HPDE6-E6E7 (cell line): ENCODE measurements around the gene CEP57L1.
"Not testable (repeated sequence)": the region's sequence is repeated elsewhere in the genome, so short reads cannot be mapped to it uniquely, and the experiment has no call there.

Source experiments
- DNase-seq: peaks from one replicate; pipeline ENCODE4 v3.0.0; 2011; ENCODE audit warnings: missing footprints; ENCODE audit errors: extremely low spot score

The CEP57L1 gene

GRCh38 chr6:109073344-109074132, 21.8 kb upstream of the CEP57L1 start:
- DNase-seq, result no peak

- DNase-seq, result no peak
These were observed 21.2 kb upstream of the CEP57L1 start for GRCh38 chr6:109074133-109074415.

- no peak for DNase-seq
These were observed 19.4 kb upstream of the CEP57L1 start for GRCh38 chr6:109075934-109076333.

DNA sequence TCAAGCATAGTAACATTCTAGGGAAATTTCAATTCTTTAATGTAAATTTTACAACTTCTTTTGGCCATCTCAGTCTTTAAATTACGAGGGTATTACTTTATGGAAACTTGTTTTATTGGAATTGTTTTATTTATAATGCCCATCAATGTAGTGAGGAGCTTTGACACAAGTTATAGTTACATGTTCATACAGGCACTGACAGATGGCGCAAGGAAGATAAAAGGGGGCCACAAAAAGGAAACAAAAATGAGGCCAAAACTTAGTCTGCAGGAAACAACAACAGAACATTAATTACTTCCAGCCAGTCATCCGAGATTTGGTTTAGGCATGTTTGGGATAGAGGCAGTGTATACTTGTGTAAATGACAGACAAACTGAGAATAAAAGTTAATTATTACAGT, 18.9 kb upstream of the CEP57L1 start:
- no peak for DNase-seq

GRCh38 chr6:109079981-109080380, 15.3 kb upstream of the CEP57L1 start:
- no peak for DNase-seq

DNA sequence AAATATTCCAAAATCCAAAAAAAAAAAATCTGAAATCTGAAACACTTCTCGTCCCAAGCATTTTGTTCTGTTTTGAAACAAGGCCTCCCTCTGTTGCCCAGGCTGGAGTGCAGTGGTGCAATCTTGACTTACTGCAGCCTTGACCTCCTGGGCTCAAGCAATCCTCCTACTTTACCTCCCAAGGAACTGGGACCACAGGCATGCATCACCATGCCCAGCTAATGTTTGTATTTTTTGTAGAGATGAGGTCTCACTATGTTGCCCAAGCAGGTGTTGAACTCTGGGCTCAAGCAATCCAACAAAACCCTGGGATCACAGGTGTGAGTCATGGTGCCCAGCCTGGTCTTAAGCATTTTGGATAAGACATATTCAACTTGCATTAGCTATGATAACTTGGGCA, 14.3 kb upstream of the CEP57L1 start:
- DNase-seq, result no peak

DNA sequence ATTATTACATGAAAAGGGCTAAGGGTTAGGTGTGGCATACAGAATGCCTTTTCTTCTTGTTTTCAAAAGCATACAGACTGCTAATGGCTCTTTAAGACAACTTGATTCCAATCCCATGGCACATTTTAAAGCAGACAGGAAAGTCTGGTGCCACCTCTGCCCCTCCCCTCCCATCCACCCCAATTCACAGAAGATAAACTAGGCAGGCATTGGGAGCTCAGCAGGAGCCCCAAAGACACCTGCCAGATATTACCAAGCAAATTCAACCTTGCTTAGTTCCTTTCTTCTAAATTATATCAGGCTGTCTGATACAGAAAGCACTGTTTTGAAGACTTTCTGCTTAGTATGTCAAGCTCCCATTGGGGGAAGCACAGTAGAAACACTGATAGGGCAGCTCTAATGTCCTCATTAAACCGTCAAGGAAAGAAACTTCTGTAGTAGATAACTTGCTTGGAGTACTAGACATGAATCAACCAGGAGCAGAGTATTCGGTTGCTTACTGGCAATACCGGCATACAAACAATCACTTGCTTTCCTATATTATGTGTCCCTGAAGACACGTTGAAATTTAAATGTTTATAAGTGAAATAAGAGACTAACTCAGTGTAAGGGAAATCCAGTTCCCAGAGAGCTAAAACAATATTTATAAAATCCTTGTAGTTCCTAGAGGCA, 13.7 kb upstream of the CEP57L1 start:
- DNase-seq, result no peak

GRCh38 chr6:109082188-109082577, 13.1 kb upstream of the CEP57L1 start:
- DNase-seq, result no peak

GRCh38 chr6:109083657-109084056, 11.7 kb upstream of the CEP57L1 start:
- DNase-seq, result no peak

DNA sequence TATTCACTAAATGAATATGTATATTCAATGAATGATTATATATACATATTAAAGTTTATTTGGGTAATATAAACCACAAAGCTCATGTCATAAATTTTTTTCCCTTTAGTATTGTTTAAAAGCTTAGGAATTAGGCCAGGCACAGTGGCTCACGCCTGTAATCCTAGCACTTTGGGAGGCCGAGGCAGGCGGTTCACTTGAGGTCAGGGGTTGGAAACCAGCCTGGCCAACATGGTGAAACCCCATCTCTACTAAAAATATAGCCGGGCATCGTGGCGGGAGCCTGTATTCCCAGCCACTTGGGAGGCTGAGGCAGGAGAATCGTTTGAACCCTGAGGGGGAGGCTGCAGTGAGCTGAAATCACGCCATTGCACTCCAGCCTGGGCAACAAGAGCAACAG, 11.2 kb upstream of the CEP57L1 start:
- not testable (repeated sequence) for DNase-seq

GRCh38 chr6:109087661-109088264, 7.5 kb upstream of the CEP57L1 start:
- DNase-seq, result no peak

DNA sequence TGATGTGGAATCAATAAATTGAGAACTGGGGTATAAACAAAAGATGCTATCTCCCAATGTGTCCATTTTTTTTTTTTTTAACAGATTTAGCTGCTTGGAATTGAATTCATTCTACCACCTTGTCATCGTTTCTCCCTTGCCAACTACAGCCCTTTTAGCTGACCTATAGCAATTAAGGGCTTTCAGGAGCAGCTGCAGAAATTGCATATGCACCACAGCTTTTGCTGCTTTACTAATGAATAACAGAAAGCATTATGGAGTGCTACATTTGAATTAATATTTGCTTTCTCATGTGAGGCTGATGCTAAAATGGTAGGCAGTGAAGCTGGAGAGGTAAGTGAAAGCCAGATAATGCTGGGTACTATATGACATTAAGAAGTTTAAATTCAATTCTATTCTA, 6.3 kb upstream of the CEP57L1 start:
- DNase-seq, result no peak

GRCh38 chr6:109091314-109092024, 3.8 kb upstream of the CEP57L1 start:
- no peak for DNase-seq

DNA sequence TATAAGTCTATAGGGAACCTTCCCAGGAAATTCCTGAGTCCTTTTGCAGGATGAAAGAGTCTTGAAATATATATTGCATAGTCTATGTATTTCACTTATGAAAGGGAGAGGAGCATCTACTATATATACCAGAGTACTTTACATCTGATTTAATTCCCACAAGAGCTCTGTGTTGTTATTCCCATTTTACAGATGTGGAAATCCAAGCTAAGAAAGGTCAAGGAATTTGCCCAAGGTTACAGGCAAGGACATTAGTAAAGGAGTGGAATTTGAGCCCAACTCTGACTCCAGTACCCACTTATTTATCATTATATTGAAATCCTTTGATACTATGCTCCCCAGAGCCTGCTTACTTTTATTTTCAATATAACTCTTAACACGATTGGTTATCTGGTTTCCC, 3.2 kb upstream of the CEP57L1 start:
- DNase-seq, result no peak

- no peak for DNase-seq
These were observed 1.4 kb upstream of the CEP57L1 start for GRCh38 chr6:109093732-109094415.

DNA sequence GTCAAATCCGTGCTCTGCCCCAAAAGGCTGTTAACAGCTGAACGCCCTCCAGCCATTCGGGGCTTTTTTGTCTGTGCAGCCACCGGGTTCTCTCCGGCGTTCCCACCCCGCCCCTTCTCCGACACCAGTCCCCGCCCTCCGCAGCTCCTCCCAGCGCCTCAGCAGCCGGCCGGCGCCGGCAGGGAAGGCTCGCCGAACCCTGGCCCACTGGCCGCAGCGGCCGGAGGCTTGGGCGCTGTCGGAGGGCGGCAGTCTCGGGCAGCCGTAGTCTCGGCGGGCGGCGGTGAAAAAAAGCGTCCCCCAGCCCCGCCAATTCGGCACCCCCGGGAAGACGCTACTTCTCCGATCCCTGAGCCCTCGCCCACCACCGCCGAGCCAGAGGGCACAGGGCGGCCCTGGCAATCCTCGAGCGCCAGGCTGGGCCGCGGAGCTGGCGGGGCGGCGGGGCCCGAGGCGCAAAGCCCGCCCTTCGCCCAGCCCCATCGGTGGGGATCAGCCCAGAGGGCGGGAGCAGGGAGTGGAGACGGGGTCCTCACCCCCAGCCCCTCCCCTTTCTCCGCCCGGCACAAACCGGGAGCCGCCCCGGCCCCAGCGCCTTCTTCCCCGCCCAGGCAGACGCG, 781 bp upstream of the CEP57L1 start, which contains the start of gene SESN1:
Gene SESN1, minus strand, starts transcription at position 431 of the 620 bp plus-strand sequence. CDS start 773 bp downstream, outside the sequence.
- peak; percentile 91 for DNase-seq

GRCh38 chr6:109095835-109096084, 453 bp downstream of the CEP57L1 start:
- DNase-seq, result no peak

DNA sequence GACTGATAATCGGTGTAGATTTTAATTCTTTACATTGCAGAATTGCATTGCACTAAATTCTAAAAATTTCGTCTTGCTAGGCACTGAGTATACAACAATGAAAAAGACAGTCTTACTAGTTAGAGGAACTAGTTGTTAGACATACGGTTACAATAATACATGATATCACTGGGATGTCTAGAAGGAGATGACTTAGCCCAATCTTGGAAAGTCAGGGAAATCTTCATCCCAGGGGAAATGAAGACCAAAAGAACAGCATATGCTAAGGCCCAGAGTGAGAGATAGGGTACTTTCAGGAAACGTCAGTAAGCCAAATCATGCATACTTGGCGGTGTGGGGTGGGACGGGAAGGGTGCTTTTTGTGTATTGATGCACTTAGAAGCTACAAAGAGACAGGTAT, 901 bp downstream of the CEP57L1 start:
- no peak for DNase-seq

DNA sequence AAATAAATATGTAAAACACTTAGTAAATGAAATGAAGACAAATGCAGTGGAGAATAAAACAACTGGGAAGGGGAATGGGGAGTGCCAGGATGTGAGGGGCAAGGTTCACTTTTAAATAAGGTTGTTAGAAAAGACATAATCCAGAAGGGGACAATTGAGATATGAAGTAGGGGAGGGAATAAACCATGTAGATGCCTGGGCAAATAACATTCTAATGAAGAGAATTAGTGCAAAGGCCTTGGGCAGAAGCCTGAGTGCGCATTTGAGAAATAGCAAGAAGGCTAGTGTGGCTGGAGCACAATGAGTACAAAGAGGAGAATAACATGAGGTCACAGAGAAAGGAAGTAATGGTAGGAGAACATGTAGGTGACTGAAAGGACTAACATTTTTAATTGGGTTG, 2.4 kb downstream of the CEP57L1 start:
- no peak for DNase-seq

- DNase-seq, result no peak
These were observed 7.5 kb downstream of the CEP57L1 start for GRCh38 chr6:109102762-109103161.

DNA sequence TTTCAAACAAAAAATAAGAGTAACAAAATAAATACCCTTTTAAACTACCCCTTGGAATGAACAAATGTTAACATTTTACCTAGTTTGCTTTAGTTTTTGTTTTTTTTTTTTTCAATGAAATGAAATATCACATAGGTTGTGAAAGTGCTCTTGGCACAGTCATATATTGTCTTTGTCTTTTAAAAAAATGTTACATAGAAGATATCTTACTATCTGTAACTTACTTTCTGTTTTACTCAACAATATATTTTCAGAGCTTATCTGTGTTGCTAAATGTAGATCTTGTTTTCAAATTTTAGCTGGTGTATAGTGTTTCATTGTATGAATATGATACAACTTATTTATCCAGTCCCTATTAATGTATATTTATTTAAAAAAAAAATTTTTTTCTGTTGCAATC, 8.6 kb downstream of the CEP57L1 start:
- no peak for DNase-seq

DNA sequence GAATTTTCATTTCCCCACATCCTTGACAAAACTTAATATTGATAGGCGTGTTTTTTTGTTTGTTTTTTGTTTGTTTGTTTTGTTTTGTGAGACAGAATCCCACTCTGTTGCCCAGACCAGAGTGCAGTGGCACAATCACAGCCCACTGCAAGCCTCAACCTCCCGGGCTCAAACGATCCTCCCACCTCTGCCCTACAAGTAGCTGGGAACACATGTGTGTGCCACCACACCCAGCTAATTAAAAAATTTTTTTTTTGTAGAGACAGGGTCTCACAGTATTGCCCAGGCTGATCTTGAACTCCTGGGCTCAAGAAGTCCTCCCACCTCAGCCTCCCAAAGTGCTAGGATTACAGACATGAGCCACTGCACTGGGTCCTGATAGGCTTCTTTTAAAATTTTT, 9.2 kb downstream of the CEP57L1 start:
- DNase-seq, result no peak
